ENCODE measurements around the gene CLCN6.

The CLCN6 gene

GRCh38 chr1:11878081-11878890 lies 72.3 kb downstream of the CLCN6 start:
- DNase-seq (ENCODE audit: low read depth, low spot score) = no peak

GRCh38 chr1:11878891-11879190 lies 72.8 kb downstream of the CLCN6 start:
- no peak for DNase-seq (ENCODE audit: low read depth, low spot score)

- no peak for DNase-seq (ENCODE audit: low read depth, low spot score)
These were observed 73.6 kb downstream of the CLCN6 start for GRCh38 chr1:11879311-11880180.

DNA sequence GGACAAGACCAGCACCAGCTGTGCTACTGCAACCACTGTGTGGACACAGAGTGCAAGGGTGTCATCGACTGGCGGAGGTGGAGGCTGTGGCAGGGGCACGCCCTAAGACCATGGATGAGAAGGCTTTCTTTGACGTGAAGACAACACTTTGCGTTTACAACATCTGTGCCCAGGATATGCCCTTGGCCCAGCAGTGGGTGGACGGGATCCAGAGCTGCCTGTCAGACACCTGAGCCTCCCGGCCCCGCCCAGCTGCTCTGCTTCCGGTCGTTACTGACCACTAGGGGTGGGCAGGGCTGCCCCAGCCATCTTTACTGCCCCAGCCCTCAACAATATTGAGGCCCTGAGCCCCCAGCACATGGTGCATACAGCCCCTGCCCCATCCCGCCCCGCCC lies 74.2 kb downstream of the CLCN6 start:
- no peak for DNase-seq (ENCODE audit: low read depth, low spot score)

- no peak for DNase-seq (ENCODE audit: low read depth, low spot score)
These were observed 75.1 kb downstream of the CLCN6 start for GRCh38 chr1:11880911-11881748.

DNA sequence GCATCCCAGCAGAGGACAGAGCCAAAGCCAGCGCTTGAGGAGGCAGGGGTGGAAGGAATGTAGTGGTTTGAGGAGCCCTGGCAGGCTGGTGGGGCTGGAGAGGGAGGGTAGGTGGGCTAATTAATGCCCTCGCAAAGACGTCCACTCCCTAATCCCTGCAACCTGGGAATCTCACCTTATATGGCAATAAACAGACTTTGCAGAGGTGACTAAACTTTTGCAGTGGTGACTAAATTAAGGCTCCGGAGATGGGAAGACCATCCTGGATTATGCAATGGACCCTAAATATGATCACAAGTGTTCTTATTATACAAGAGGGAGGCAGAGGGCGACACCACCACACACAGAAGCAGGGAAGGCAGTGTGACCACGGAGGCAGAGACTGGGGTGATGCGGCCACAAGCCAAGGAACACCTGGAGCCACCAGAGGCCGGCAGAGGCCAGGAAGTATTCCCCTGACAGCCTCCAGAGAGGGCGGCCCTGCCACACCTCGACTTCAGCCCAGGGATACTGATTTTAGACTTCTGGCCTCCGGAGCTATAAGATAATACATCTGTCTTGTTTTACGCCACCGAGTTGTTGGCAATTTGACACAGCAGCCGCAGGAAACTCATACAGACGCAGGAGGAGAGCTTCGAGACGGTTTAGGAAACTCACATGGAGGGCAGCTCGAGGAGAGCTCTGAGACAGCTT lies 75.9 kb downstream of the CLCN6 start:
- no peak for DNase-seq (ENCODE audit: low read depth, low spot score)

- DNase-seq (ENCODE audit: low read depth, low spot score) = no peak
These were observed 77.0 kb downstream of the CLCN6 start for GRCh38 chr1:11882814-11883538.

DNA sequence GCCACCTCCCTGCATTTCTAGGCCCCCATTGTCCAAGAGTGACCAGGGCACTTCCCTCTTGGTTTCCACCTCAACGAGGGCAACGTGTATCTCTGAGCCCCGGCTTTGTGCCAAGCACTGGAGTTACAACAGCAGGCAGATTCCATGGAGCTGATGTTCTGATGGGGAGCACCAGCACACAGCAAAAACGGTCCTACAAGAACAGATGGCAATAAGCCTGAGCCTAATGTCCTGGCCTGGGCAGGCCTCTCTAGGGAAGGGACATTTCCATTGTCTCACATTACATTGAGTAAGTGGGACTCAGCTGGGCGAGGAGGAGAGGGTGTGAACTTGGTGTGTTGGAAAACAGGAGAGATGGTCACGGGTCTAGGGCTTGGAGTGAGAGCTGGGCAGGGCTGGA lies 79.9 kb downstream of the CLCN6 start:
- DNase-seq (ENCODE audit: low read depth, low spot score) = no peak

- no peak for DNase-seq (ENCODE audit: low read depth, low spot score)
These were observed 81.1 kb downstream of the CLCN6 start for GRCh38 chr1:11886986-11887665.

- no peak for DNase-seq (ENCODE audit: low read depth, low spot score)
These were observed 81.6 kb downstream of the CLCN6 start for GRCh38 chr1:11887666-11888007.

DNA sequence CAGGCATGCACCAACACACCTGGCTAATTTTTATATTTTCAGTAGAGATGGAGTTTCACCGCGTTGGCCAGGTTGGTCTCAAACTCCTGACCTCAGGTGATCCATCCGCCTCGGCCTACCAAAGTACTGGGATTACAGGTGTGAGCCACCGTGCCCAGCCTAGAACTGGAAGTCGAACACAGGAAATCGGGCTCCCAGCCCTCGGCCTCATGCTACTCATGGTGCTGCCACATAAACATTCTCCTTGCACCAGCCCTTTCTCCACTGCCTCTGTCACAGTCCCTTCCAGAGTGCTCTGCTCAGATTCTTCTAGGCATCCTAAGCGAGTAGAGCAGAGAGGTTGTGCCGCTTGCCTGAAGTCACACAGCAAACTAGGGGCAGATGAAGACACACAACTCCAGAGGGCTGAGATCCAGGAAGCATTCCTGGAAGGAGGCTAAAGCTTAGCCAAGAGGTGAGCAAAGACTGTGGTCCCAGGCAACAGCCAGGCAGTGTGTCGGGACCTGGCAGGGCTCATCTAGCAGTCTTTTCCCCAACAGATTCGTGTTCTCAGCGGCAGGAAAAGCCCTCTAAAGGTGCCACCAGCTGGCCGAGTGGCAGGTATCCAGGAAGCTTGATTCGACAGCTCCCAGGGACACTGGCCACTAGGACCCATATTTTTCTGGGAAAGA lies 82.3 kb downstream of the CLCN6 start:
- DNase-seq (ENCODE audit: low read depth, low spot score) = no peak

DNA sequence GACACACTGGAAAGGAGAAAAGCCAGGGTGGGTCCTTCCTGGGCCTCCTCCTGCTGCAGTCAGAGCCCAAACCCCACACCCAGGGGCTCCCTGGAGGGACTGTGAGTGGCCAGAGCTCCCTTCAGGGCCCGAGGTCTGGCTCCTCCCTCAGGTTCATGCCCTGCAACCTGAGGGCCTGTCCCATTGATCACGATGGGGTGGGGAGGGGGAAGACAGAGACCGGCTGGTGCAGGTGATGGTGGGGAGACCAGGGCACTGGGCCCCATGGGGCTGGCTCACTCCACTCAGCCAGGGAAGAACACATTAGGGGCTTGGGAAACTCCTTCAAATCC lies 82.9 kb downstream of the CLCN6 start:
- DNase-seq (ENCODE audit: low read depth, low spot score) = no peak

- DNase-seq (ENCODE audit: low read depth, low spot score) = no peak
These were observed 85.6 kb downstream of the CLCN6 start for GRCh38 chr1:11891433-11892186.
